SH-SY5Y (cell line): ENCODE measurements around the gene HOXC10.

Source experiments
- GATA2 ChIP-seq: IDR thresholded peaks from 2 replicates; pipeline ENCODE4 v1.6.1; 2011; ENCODE audit warnings: mild to moderate bottlenecking, low read depth, low read length
- GATA3 ChIP-seq: IDR thresholded peaks from 2 replicates; pipeline ENCODE4 v1.6.1; 2011; ENCODE audit warnings: low read depth, mild to moderate bottlenecking, low read length, moderate library complexity

DNA sequence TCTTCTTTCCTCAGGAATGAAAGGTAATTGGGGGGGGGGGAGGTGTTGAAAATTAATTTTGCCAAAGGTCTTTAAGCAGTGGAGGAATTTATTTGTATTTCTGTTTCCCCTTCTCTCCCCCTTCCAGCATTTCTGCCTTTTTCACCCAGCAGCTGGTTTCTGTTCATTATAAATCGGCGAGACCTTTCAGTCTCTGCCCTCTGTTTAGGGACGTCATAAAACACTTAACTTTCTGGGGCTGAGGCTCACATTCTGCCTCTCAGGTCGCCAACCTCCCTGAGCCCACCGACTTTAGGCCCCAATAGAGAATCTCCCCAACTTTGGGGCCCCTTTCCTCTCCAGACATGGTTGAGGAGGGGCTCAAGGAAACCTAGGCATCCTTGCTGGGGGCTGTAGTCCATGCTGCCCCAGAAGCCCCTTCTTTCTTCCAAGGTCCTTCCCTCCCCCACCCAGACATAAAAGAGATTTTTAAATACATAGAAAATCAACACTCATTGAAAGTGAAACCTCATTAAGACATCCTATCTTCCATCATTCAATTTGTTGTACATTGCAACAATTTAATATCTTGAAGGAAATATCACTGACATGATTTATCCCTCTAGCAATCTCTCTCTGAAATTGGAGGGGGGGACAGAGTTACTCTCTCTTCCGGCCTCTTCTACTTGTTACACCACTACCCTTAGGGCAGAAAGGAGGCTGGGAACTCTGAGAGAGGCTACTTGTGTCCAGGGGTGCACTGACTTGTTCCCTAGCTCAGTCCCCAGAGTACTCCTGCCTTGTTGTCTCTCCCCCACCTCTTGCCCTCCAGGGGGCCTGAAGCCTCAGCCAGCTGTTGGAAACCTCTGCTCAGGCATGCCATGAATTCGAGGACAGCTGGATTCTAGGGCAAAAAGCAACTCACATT is 40.8 kb downstream of the HOXC10 start:
- TF ChIP-seq GATA3 (no peak), GATA2 (no peak)
